ENCODE data around the gene DDIT3.

The DDIT3 gene

DNA sequence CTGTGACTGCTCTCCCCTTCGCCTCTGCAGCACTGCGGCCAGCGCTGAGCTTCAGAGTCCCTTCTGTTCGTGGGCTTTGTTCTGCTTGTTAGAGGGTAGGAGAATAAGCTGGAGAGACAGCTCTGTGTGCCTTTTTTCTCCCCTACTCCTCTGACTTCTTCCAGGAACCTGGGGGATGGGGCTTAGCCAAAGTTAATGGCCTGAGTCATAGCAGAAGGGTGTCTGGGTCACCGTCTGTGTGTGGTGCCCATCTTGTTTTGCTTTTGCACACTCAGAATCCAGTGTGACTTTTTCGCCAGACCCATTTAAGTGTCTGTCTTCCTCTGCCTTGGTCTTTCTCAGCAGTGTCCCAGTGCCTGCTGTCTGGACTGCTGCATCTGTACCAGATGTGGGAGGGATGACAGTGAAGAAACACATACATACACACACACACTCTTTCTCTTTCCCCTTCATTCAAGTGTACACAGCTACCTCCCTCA lies 32.6 kb upstream of the DDIT3 start:
- no peak for TF ChIP-seq POLR2A (IDR thresholded peaks at IDR 0.05; ENCODE audit: extremely low read depth, insufficient read length)
- TF ChIP-seq MYC (IDR thresholded peaks at IDR 0.05; ENCODE audit: low read depth, low read length), result no peak
- TF ChIP-seq, protein P1, sequence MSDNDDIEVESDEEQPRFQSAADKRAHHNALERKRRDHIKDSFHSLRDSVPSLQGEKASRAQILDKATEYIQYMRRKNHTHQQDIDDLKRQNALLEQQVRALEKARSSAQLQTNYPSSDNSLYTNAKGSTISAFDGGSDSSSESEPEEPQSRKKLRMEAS (IDR thresholded peaks at IDR 0.05; ENCODE audit: low read depth, low read length), result no peak
- TF ChIP-seq, protein P2, sequence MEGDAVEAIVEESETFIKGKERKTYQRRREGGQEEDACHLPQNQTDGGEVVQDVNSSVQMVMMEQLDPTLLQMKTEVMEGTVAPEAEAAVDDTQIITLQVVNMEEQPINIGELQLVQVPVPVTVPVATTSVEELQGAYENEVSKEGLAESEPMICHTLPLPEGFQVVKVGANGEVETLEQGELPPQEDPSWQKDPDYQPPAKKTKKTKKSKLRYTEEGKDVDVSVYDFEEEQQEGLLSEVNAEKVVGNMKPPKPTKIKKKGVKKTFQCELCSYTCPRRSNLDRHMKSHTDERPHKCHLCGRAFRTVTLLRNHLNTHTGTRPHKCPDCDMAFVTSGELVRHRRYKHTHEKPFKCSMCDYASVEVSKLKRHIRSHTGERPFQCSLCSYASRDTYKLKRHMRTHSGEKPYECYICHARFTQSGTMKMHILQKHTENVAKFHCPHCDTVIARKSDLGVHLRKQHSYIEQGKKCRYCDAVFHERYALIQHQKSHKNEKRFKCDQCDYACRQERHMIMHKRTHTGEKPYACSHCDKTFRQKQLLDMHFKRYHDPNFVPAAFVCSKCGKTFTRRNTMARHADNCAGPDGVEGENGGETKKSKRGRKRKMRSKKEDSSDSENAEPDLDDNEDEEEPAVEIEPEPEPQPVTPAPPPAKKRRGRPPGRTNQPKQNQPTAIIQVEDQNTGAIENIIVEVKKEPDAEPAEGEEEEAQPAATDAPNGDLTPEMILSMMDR (IDR thresholded peaks at IDR 0.05; ENCODE audit: low read depth, low read length), result no peak
- no peak overlapping the region for H3K4me3 ChIP-seq (ENCODE audit: low read depth, low read length)
- DNase-seq (ENCODE audit: low read depth), result no peak

DNA sequence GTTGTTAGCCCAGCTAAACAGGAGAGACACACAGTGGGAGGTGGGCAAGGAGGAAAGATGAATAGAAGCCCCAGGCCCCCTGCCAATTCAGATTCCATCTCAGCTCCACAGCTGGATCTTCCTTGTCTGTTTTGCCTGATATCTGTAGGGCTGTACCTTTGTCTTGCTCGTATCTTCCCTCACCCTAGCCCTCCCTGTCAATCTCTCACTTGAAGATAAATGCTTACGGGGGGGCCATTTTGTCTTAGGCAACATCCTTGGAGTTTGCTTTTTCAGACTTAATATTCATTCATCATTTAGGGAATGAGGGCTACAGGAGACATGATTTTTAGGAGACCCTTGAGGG lies 32.0 kb upstream of the DDIT3 start:
- TF ChIP-seq POLR2A (IDR thresholded peaks at IDR 0.05; ENCODE audit: extremely low read depth, insufficient read length) (no peak), MYC (IDR thresholded peaks at IDR 0.05; ENCODE audit: low read depth, low read length) (no peak)
- TF ChIP-seq, protein P1 (IDR thresholded peaks at IDR 0.05; ENCODE audit: low read depth, low read length), result no peak
- TF ChIP-seq, protein P2 (IDR thresholded peaks at IDR 0.05; ENCODE audit: low read depth, low read length), result no peak
- H3K4me3 ChIP-seq (ENCODE audit: low read depth, low read length), result no peak overlapping the region
- DNase-seq (ENCODE audit: low read depth), result no peak

DNA sequence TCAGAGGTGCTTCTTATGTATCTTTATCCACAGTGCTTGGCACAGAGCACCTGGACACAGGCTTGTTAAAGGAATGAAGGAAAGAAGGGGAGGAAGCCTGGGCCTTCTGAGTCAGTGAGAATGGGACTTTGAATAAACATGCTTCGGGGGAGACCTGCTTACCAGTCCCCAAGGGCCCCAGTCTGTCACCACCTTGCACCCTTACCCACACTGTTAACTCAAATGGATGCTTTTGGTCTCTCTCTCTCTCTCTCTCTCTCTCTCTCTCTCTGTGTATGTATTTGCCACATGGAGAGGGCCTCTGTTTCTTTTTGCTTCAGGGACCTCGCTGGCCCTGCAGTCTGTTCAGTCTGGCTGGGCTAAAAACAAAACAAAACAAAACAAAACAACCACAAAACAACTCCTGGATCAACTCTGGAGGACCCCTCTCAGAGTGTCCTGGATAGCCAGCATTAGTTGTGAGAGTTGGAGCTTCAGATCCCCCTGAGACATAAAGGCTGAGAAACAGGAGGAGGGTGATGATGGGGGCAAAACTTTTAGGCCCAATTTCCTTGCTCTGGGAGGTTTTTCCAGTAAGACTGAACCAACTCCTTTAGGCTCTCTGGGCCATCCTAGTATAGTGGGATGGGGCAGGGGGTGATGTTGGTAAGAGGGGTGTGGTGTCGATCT lies 31.5 kb upstream of the DDIT3 start:
- no peak for DNase-seq (ENCODE audit: low read depth)
- H3K4me3 ChIP-seq (ENCODE audit: low read depth, low read length), result no peak overlapping the region
- TF ChIP-seq MYC (IDR thresholded peaks at IDR 0.05; ENCODE audit: low read depth, low read length) (no peak), POLR2A (IDR thresholded peaks at IDR 0.05; ENCODE audit: extremely low read depth, insufficient read length) (no peak)
- TF ChIP-seq, protein P2 (IDR thresholded peaks at IDR 0.05; ENCODE audit: low read depth, low read length), result no peak
- TF ChIP-seq, protein P1 (IDR thresholded peaks at IDR 0.05; ENCODE audit: low read depth, low read length), result no peak

DNA sequence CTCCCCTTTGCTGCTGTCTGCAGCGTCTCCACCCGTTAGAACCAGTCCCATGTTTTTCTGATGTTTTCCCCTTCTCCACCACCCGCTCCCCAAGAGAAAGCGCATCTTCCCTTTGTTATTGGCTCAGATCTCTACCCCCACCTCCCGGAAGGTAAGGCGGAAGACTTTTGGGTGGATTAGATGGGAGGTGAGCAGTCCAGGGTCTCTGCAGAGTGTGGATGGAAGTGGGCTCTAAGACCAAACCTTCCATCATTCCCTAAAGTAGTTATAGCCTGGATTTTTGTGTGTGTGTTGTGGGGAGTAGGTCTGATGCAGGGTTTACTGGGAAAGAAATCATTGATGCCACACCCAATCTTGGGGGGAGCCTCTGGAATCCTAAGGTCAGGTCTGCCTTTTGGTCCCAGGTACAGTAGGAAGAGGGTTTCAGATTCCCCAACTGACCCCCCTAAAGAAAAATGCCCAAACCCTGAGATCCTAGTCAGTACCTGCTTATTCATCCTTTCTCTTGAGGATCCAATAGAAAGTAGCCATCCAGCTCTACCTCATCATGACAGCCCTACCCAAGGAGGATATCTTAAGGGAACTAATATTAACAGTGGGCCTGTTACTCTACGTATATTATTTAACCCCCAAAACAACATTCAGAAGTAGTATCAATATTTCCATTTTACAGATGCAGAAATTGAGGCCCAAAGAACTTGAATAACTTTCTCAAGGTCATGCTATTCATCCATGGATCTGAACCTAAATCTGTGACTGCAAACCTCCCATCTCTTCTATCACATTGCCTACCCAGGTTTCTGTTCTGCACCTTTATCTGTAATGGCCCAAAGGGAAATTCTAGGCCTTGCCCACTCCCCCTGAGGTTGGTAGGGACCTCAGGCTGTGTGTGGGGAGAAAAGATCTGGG lies 30.6 kb upstream of the DDIT3 start:
- no peak for DNase-seq (ENCODE audit: low read depth)
- H3K4me3 ChIP-seq (ENCODE audit: low read depth, low read length), result no peak overlapping the region
- TF ChIP-seq, protein P1 (IDR thresholded peaks at IDR 0.05; ENCODE audit: low read depth, low read length), result no peak
- TF ChIP-seq MYC (IDR thresholded peaks at IDR 0.05; ENCODE audit: low read depth, low read length), result no peak
- TF ChIP-seq POLR2A (IDR thresholded peaks at IDR 0.05; ENCODE audit: extremely low read depth, insufficient read length), result no peak
- TF ChIP-seq, protein P2 (IDR thresholded peaks at IDR 0.05; ENCODE audit: low read depth, low read length), result no peak

DNA sequence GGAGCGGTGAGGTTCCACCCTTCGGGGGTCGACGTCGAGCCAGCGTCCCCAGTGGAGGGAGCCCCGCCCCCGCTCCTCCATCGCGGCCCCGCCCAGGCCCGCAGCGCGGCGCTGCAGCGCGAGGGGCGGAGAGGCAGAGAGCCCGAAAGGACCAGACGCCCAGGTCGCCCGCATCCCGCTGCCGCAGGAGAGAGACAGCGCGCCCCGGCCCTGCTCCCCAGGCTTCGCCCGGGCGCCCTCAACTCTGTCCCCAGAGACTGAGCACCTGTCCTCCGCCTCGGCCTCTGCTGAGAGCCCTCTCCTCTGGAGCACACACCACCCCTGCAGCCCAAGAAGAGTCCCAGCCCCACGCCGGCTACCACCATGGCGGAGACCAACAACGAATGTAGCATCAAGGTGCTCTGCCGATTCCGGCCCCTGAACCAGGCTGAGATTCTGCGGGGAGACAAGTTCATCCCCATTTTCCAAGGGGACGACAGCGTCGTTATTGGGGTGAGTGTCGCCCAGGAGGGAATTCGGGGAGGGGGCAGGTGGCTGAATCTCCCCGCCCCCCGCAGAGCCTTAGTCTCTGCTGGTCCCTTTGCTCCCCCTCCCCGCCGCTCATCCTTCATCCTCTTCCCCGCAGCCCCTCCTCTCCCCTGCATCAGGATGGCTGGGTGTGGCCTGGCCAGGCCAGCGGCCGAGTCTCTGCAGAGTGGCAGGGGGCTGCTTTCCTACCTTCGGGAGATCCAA lies 29.8 kb upstream of the DDIT3 start, which contains the start of gene KIF5A:
KIF5A (plus strand) TSS at position 136 of the 732 bp plus-strand sequence; CDS start at position 364, 228 bp downstream.
- H3K4me3 ChIP-seq (ENCODE audit: low read depth, low read length), result no peak within 1 kb of the TSS
- DNase-seq (ENCODE audit: low read depth), result no peak
- TF ChIP-seq MYC (IDR thresholded peaks at IDR 0.05; ENCODE audit: low read depth, low read length) (no peak), POLR2A (IDR thresholded peaks at IDR 0.05; ENCODE audit: extremely low read depth, insufficient read length) (no peak)
- TF ChIP-seq, protein P2 (IDR thresholded peaks at IDR 0.05; ENCODE audit: low read depth, low read length), result no peak
- TF ChIP-seq, protein P1 (IDR thresholded peaks at IDR 0.05; ENCODE audit: low read depth, low read length), result no peak

Measured in NB4 (cell line).